Measurements from ENCODE around the gene HOXD11. TPM values are rescaled to one million over a fixed set of nuclear protein-coding genes. Genes with fewer than 3 reads are reported as not detected.

HOXD11 gene
- total and polyA plus RNA-seq, 11 donors = not detected

GRCh38 chr2:176130957-176131847, 24.1 kb downstream of the HOXD11 start:
- Histone ChIP-seq H3K27ac (peak overlapping the region in 8 of 12 donors; percentile 25 to 86 (median 72)), H3K9me3 (no peaks in the 10 kb centered on the region), H3K4me3 (peak overlapping the region; percentile 15 to 61 (median 47)), H3K4me1 (peaks cover 0 to 34% (median 9%) of the 10 kb centered on the region in 12 donors), H3K36me3 (no peaks in the 10 kb centered on the region), H3K27me3 (peaks cover 71 to 99% (median 93%) of the 10 kb centered on the region in 9 donors)
- intact Hi-C loops (cut with DNase I) = loop anchor here in 2 of 10 donors (5.0 to 10.0 kb wide), 2 partner anchors 681 to 684 kb away; no protein-coding TSS in a partner anchor
- WGBS, 4 donors = 10 to 13% (median 12%) methylated on average over 15 of the region's 15 CpGs
- DNase-seq = no peak
- TF ChIP-seq POLR2A (IDR thresholded peaks at IDR 0.05) (no peak), CTCF (IDR thresholded peaks at IDR 0.05) (no peak)
- ATAC-seq = no peak

- WGBS, 4 donors = 18 to 26% (median 21%) methylated on average over 4 of the region's 4 CpGs
- no peak for ATAC-seq
- H3K36me3 ChIP-seq = no peaks in the 10 kb centered on the region
- peaks cover 74 to 99% (median 93%) of the 10 kb centered on the region in 9 donors for H3K27me3 ChIP-seq
- H3K27ac ChIP-seq = peak overlapping the region in 3 of 12 donors; percentile 7 to 82 (median 41)
- peak overlapping the region in 9 of 12 donors; percentile 8 to 61 (median 28) for H3K4me3 ChIP-seq
- no peak for DNase-seq
- H3K4me1 ChIP-seq = peaks cover 0 to 40% (median 10%) of the 10 kb centered on the region in 12 donors
- TF ChIP-seq POLR2A (IDR thresholded peaks at IDR 0.05) (no peak), CTCF (IDR thresholded peaks at IDR 0.05) (no peak)
- intact Hi-C loops (cut with DNase I) = loop anchor here in 2 of 10 donors (5.0 to 10.0 kb wide), 2 partner anchors 680 to 683 kb away; no protein-coding TSS in a partner anchor
- no peaks in the 10 kb centered on the region for H3K9me3 ChIP-seq
Observed at GRCh38 chr2:176131848-176132158, 24.7 kb downstream of the HOXD11 start.

- Histone ChIP-seq H3K27ac (peak overlapping the region in 3 of 12 donors; percentile 7 to 41 (median 18)), H3K36me3 (no peaks in the 10 kb centered on the region), H3K27me3 (peaks cover 76 to 99% (median 94%) of the 10 kb centered on the region in 9 donors), H3K4me1 (peaks cover 0 to 42% (median 10%) of the 10 kb centered on the region in 12 donors), H3K9me3 (no peaks in the 10 kb centered on the region), H3K4me3 (peak overlapping the region in 10 of 12 donors; percentile 8 to 61 (median 26))
- WGBS, 4 donors = 9 to 23% (median 17%) methylated on average over 33 of the region's 33 CpGs
- TF ChIP-seq POLR2A (IDR thresholded peaks at IDR 0.05) = no peak
- no peak for DNase-seq
- no peak for ATAC-seq
- intact Hi-C loops (cut with DNase I) = loop anchor here in 2 of 10 donors (5.0 to 10.0 kb wide), 2 partner anchors 680 to 682 kb away; no protein-coding TSS in a partner anchor
Observed at GRCh38 chr2:176132205-176133171, 25.4 kb downstream of the HOXD11 start.

GRCh38 chr2:176133389-176133788, 26.3 kb downstream of the HOXD11 start:
- H3K27ac ChIP-seq = no peak overlapping the region
- ATAC-seq (no peak), DNase-seq (no peak)
- intact Hi-C loops (cut with DNase I) = loop anchor here in 2 of 10 donors (5.0 to 10.0 kb wide), 2 partner anchors 679 to 681 kb away; no protein-coding TSS in a partner anchor
- no peak overlapping the region for H3K4me3 ChIP-seq
- peaks cover 0 to 40% (median 10%) of the 10 kb centered on the region in 12 donors for H3K4me1 ChIP-seq
- no peaks in the 10 kb centered on the region for H3K9me3 ChIP-seq
- peaks cover 73 to 99% (median 96%) of the 10 kb centered on the region in 9 donors for H3K27me3 ChIP-seq
- no peak for TF ChIP-seq CTCF (IDR thresholded peaks at IDR 0.05)
- no peak for TF ChIP-seq POLR2A (IDR thresholded peaks at IDR 0.05)
- no peaks in the 10 kb centered on the region for H3K36me3 ChIP-seq

Data from heart left ventricle (tissue), 16 donors.